Keratinocyte (primary cell): ENCODE results near the gene B4GALT2. TPM values are rescaled to one million over a fixed set of nuclear protein-coding genes. Genes with fewer than 3 reads are reported as not detected.

Source experiments
- DNase-seq: peaks from one replicate; pipeline ENCODE4 v3.0.0-alpha.2; 2011; ENCODE audit warnings: low read depth, missing footprints, low spot score
- FAIRE-seq: peaks from 2 replicates; lab custom pipeline; 2011; peaks lifted over from hg19 to GRCh38; lab: Jason Lieb, UNC
- H2AFZ ChIP-seq: 2 replicates; pipeline ENCODE4 v1.6.0; 2012; ENCODE audit warnings: low read length, control low read depth, inconsistent platforms; ENCODE audit not compliant: control insufficient read depth
- H3K27ac ChIP-seq: 2 replicates; pipeline ENCODE4 v1.5.1; 2011; ENCODE audit warnings: low read length; ENCODE audit not compliant: control insufficient read depth, insufficient read depth
- H3K27me3 ChIP-seq: 3 replicates; pipeline ENCODE4 v1.6.0; 2011; ENCODE audit warnings: low read length; ENCODE audit not compliant: control insufficient read depth, insufficient read depth; ENCODE audit errors: extremely low read depth
- H3K36me3 ChIP-seq, 2 experiments: 2 replicates in 1 of 2; 3 replicates in 1 of 2; pipeline ENCODE4 v1.5.1; 2011; ENCODE audit warnings: low read length in 2 of 2, mild to moderate bottlenecking in 1 of 2; ENCODE audit not compliant: control insufficient read depth in 2 of 2, insufficient read depth in 2 of 2; ENCODE audit errors: extremely low read depth in 1 of 2
- H3K4me1 ChIP-seq: 3 replicates; pipeline ENCODE4 v1.5.1; 2011; ENCODE audit warnings: low read length; ENCODE audit not compliant: control insufficient read depth, insufficient read depth; ENCODE audit errors: extremely low read depth
- H3K4me2 ChIP-seq: 3 replicates; pipeline ENCODE4 v1.6.0; 2011; ENCODE audit warnings: low read depth, low read length; ENCODE audit not compliant: control insufficient read depth, insufficient read depth; ENCODE audit errors: extremely low read depth
- H3K4me3 ChIP-seq, 3 experiments: fragments of 200-600 bp in 1 of 3; sonication (generic) in 1 of 3; 2 replicates in 2 of 3; 3 replicates in 1 of 3; pipeline ENCODE4 v1.5.1; 2011 to 2016; ENCODE audit warnings: low read length in 3 of 3, mild to moderate bottlenecking in 3 of 3, control low read depth in 2 of 3, inconsistent platforms in 1 of 3, low read depth in 1 of 3, mixed read lengths in 1 of 3, mixed run types in 1 of 3, moderate library complexity in 1 of 3; ENCODE audit not compliant: control insufficient read depth in 2 of 3, insufficient read depth in 2 of 3; ENCODE audit errors: extremely low read depth in 1 of 3
- H3K79me2 ChIP-seq: 2 replicates; pipeline ENCODE4 v1.6.0; 2012; ENCODE audit warnings: low read length; ENCODE audit not compliant: control insufficient read depth, insufficient read depth
- H3K9ac ChIP-seq: 3 replicates; pipeline ENCODE4 v1.6.0; 2011; ENCODE audit warnings: low read length; ENCODE audit not compliant: control insufficient read depth, insufficient read depth; ENCODE audit errors: extremely low read depth
- H3K9me1 ChIP-seq: 3 replicates; pipeline ENCODE4 v1.6.0; 2011; ENCODE audit warnings: low read length; ENCODE audit not compliant: control insufficient read depth, insufficient read depth; ENCODE audit errors: extremely low read depth
- H3K9me3 ChIP-seq: 2 replicates; pipeline ENCODE4 v1.5.1; 2012; ENCODE audit warnings: low read depth, low read length; ENCODE audit not compliant: control insufficient read depth
- H4K20me1 ChIP-seq: 3 replicates; pipeline ENCODE4 v1.6.0; 2011; ENCODE audit warnings: low read length; ENCODE audit not compliant: control insufficient read depth, insufficient read depth; ENCODE audit errors: extremely low read depth
- EZH2 ChIP-seq: IDR thresholded peaks from one replicate; pipeline ENCODE4 v1.6.1; 2012; ENCODE audit warnings: inconsistent platforms, mild to moderate bottlenecking, low read length, moderate library complexity
- dilution Hi-C: fragments of 300-500 bp; cut with MboI; formaldehyde crosslinking; loops from one replicate; pipeline ENCODE4 v1.7.0; 2020; ENCODE audit warnings: low sequenced_read_pairs; ENCODE audit not compliant: extremely low pct_ligation_motif_present
- polyA plus RNA-seq, 5 experiments: library from polyadenylated mRNA; depleted of rRNA in 3 of 5; stranded (reverse) in 3 of 5; stranded (forward) in 1 of 5; unstranded in 1 of 5; fragments of >200 nt; gene quantifications; 1 replicate in 1 of 5; 2 replicates in 3 of 5; 3 replicates in 1 of 5; pipeline versions ENCODE4 v1.2.1 to v1.2.3, GENCODE V29; 2011 to 2012; ENCODE audit warnings: missing spikeins in 2 of 5, low read depth in 1 of 5, low replicate concordance in 1 of 5
- TF ChIP-seq, protein P1 (sequence below), 3 experiments: IDR thresholded peaks in 1 of 3; conservative IDR thresholded peaks in 1 of 3; optimal IDR thresholded peaks in 1 of 3; 2 replicates in 2 of 3; 3 replicates in 1 of 3; pipeline versions ENCODE3 to v1.5.1; 2011; ENCODE audit warnings: low read length in 3 of 3, mild to moderate bottlenecking in 3 of 3, moderate library complexity in 2 of 3, control low read depth in 1 of 3, inconsistent platforms in 1 of 3; ENCODE audit not compliant: insufficient read depth in 2 of 3; ENCODE audit errors: extremely low read depth in 1 of 3

The B4GALT2 gene
- polyA plus RNA-seq, 1 donor (not counting 4 experiments of a cell fraction or from before 2014, with no cell fraction given) = 39.6 TPM

DNA sequence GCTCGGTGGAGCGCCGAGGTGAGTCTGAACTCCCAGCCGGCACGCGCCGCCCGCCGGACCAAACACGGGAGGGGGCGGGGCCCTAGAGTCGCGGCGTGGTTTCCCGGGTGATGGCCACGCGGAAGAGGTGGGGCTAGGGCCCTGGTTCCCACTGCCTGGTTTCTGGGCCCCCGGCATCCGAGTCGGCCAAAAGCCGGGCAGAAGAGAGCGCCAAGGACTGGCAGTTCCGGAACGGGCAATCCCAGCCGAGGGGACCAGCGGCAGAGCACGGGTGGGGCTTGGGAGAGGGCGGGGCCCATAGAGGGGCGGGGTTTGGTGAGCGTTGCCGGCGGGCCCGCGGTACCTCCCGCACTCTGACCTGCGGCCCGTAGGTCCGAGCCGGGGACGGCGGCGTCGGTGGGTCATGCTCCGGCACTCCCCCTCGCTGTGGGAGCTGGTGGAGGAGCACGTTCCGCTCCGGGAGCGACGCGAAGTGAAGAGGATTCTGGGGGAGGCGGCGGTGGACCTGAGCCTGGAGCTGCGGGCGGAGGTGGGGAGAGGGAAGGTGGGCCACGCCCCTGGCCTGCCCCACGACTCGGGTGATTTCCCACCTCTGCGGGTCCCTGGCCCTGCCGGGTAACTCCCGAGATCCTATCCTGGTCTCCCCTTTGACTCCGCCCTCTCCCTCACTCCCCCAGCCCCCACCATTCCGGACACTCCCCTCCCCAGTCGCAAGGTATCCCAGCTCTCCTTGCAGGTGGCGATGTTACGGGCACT, 12.6 kb downstream of the B4GALT2 start, which contains the start of gene CCDC24:
TSS of gene CCDC24 (plus strand) at position 124 of the 756 bp plus-strand sequence. CDS start at position 404, 280 bp downstream.
- Histone ChIP-seq H3K79me2 (no peaks in the 10 kb centered on the region), H2AFZ (peak within 1 kb of the TSS; percentile 71), H3K9me1 (no peaks in the 10 kb centered on the region), H3K27me3 (no peaks in the 10 kb centered on the region), H3K4me2 (peak within 1 kb of the TSS; percentile 85), H3K27ac (peak within 1 kb of the TSS; percentile 90), H3K9me3 (no peaks in the 10 kb centered on the region), H3K36me3 (peaks cover 4 to 9% of the 10 kb centered on the region in 2 experiments), H4K20me1 (no peaks in the 10 kb centered on the region), H3K4me1 (peaks cover 26% of the 10 kb centered on the region), H3K4me3 (peak within 1 kb of the TSS; percentile 58 to 68 (median 61)), H3K9ac (peak within 1 kb of the TSS; percentile 83)
- TF ChIP-seq EZH2 = no peak
- TF ChIP-seq, protein P1, sequence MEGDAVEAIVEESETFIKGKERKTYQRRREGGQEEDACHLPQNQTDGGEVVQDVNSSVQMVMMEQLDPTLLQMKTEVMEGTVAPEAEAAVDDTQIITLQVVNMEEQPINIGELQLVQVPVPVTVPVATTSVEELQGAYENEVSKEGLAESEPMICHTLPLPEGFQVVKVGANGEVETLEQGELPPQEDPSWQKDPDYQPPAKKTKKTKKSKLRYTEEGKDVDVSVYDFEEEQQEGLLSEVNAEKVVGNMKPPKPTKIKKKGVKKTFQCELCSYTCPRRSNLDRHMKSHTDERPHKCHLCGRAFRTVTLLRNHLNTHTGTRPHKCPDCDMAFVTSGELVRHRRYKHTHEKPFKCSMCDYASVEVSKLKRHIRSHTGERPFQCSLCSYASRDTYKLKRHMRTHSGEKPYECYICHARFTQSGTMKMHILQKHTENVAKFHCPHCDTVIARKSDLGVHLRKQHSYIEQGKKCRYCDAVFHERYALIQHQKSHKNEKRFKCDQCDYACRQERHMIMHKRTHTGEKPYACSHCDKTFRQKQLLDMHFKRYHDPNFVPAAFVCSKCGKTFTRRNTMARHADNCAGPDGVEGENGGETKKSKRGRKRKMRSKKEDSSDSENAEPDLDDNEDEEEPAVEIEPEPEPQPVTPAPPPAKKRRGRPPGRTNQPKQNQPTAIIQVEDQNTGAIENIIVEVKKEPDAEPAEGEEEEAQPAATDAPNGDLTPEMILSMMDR (optimal IDR thresholded peaks at IDR 0.05 in 1 of 3, IDR thresholded peaks at IDR 0.05 in 1 of 3, conservative IDR thresholded peaks at IDR 0.05 in 1 of 3; ENCODE audit: extremely low read depth in 1 of 3, insufficient read depth in 2 of 3, low read length in 3 of 3) = no peak
- dilution Hi-C loops = no loop called here
- FAIRE-seq = no peak
- DNase-seq = no peak

DNA sequence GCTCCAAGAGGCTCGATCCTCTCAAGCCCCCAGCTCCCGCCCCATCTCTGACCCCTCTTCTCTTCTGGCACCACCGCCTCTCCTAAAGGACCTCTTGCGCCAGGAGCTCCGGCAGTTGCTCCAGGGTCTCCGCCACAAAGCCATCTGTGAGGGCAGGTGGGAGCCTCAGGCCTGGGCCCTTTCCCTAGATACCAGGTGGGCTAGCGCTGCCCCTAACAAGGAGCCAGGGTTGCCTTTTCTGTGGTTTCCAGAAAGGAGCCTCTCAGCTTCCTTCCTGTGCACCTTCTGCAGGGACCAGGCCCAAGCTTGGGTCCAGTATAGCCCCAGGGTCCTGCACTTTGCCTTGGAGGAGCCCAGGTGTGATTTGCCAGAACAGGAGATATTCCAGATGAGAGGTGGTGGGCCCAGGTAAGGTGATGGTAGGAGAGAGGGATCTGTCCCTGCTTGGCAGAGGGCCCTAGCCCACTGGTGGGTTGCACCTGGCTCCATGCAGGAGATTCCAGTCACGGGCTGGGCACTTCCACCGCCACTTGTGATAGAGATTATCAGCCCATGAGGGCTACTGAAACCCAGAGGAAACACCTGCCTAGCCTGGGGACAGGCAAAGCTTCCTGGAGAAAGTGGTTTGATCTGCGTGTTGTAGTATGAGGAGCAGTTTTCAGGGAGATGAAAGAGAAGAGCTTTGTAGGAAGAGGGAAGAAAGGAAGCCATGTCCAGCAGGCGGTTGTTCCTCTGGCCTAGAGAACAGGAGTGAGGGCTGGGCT, 13.4 kb downstream of the B4GALT2 start:
- FAIRE-seq (no peak), DNase-seq (no peak)
- Histone ChIP-seq H3K9ac (peak overlapping the region; percentile 83), H3K9me1 (no peaks in the 10 kb centered on the region), H3K4me3 (peak overlapping the region; percentile 58 to 68 (median 61)), H4K20me1 (no peaks in the 10 kb centered on the region), H3K79me2 (no peaks in the 10 kb centered on the region), H3K9me3 (no peaks in the 10 kb centered on the region), H2AFZ (no peak overlapping the region), H3K27ac (peak overlapping the region; percentile 90), H3K4me2 (peak overlapping the region; percentile 85), H3K27me3 (no peaks in the 10 kb centered on the region), H3K4me1 (peaks cover 23% of the 10 kb centered on the region), H3K36me3 (peaks cover 4 to 5% of the 10 kb centered on the region in 2 experiments)
- TF ChIP-seq, protein P1 (optimal IDR thresholded peaks at IDR 0.05 in 1 of 3, IDR thresholded peaks at IDR 0.05 in 1 of 3, conservative IDR thresholded peaks at IDR 0.05 in 1 of 3; ENCODE audit: extremely low read depth in 1 of 3, insufficient read depth in 2 of 3, low read length in 3 of 3) = no peak
- no peak for TF ChIP-seq EZH2
- dilution Hi-C loops = no loop called here
